Right forelimb (tissue), 1 donor: Measurements from ENCODE around the gene TLE6.
"Not testable (repeated sequence)": the region's sequence is repeated elsewhere in the genome, so short reads cannot be mapped to it uniquely, and the experiment has no call there.

Experiments
- DNase-seq: peaks from one replicate; pipeline ENCODE4 v3.0.0-alpha.2; 2018

The TLE6 gene

DNA sequence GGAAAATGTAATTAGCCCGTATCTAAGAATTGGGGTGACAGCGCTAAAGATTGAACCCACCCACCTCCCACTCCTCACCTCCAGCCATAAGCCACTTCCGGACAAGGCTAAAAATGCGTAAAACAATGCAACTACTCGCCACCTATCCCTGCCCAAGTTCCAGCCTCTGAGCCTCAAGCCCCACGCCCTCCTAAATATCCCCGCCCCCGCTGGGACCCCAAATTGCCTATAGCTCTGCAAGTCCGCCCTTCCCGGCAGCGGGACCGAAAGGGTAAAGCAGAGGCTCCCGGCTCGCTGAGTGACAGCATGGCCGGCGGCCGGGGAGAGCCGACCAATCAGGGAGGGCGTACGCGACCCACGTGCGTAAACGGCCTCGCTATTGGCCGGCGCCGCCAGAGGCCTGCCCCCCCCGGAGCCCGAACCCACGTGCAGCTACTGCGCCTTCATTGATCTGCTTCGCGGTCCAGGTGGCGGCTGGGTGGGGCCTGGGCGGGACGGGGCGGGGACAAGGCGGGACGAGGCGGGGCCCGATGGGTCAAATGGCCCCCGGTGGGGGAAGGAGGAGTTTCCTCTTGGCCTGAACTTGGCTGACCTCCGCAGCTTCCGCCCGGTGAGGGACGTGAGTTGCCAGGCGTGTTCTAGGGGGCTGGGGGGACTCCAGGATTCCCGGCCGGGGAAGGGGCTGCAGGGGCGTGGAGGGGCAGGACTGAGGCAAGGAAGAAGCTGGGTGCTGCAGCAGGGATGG is at the start of gene TLE6:
TSS of gene TLE6 (plus strand) at position 564 of the 745 bp plus-strand sequence. CDS start 670 bp downstream, outside the sequence.
- peak; percentile 97 for DNase-seq

DNA sequence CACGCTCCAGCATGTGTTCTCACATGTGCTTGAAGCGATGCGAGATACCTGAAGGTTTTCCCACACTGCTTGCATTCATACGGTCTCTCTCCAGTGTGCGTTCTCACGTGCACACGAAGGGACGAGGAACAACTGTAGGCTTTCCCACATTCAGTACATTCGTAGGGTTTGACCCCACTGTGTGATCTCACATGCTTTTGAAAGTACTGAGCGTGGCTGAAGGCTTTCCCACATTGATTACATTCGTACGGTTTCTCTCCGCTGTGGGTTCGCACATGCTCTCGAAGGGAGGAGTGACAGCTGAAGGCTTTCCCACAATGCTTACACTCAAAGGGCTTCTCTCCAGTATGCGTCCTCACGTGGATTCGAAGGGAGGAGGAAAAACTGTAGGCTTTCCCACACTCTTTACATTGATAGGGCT is 43.9 kb upstream of the TLE6 start:
- DNase-seq, result no peak

GRCh38 chr19:2935863-2936262 is 41.5 kb upstream of the TLE6 start:
- DNase-seq, result not testable (repeated sequence)

GRCh38 chr19:2942928-2943640 is 34.3 kb upstream of the TLE6 start:
- no peak for DNase-seq

GRCh38 chr19:2944403-2944774 is 33.0 kb upstream of the TLE6 start:
- no peak for DNase-seq

DNA sequence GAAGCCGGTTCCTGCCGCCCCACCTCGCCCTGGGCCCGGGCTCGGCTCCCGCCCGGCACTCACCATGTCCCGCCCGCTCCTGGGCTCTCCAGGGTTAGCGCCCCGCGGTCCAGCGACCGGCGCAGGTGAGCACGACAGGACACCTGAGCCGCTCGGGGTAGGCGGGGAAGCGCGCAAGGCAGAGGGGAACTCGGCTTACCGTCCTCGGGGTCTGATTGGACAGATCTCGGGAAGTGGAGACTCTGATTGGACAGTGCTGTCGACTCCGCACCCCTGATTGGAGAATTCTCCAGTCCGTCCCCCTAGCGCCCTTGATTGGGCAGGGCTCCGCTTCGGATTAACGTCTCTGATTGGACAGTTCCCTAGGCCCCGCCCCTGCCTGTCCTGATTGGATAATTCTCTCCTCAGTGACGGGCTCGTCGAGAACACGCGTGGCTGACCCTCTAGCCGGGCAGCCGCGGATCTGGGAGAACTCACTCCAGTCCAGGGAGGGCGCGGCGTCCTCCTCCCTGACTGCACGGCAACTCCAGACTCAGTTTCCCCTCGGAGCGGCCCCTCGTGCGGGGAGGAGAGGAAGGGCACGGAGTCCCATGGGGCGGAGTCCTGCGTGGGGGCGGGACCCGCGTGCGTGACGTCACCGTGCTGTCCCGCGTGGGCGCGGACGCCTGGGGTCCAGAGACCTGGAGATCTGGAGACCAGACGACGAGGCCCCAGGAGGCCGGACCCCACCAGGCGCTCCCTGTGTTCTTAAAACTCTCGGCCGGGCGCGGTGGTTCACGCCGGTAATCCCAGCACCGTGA is 32.4 kb upstream of the TLE6 start, which contains the start of gene ZNF77:
TSS of gene ZNF77 (minus strand) at position 197 of the 800 bp plus-strand sequence. CDS start at position 66, 131 bp downstream.
- peak; percentile 99 for DNase-seq

DNA sequence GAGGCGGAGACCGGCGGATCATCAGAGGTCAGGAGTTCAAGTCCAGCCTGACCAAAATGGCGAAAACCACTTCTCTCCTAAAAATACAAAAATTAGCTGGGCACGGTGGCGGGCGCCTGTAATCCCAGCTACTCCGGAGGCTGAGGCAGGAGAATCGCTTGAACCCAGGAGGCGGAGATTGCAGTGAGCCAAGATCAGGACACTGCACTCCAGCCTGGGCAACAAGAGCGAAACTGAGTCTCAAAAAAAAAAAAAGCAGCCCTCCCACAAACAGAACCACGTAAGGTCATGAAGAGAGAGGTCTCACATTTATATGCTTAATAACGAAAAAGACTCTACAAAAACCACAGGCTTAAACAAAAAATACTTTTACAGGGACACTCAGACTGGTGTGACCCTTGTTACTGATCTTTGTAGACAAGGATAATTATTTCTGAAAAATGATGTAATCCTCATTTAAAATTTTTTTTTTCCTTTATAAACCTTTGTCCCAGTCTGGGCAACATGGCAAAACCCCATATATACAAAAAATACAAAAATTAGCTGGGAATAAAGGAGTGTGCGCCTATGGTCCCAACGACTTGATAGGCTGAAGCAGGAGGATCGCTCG is 31.7 kb upstream of the TLE6 start:
- DNase-seq, result no peak

GRCh38 chr19:2949939-2950285 is 27.5 kb upstream of the TLE6 start:
- no peak for DNase-seq

DNA sequence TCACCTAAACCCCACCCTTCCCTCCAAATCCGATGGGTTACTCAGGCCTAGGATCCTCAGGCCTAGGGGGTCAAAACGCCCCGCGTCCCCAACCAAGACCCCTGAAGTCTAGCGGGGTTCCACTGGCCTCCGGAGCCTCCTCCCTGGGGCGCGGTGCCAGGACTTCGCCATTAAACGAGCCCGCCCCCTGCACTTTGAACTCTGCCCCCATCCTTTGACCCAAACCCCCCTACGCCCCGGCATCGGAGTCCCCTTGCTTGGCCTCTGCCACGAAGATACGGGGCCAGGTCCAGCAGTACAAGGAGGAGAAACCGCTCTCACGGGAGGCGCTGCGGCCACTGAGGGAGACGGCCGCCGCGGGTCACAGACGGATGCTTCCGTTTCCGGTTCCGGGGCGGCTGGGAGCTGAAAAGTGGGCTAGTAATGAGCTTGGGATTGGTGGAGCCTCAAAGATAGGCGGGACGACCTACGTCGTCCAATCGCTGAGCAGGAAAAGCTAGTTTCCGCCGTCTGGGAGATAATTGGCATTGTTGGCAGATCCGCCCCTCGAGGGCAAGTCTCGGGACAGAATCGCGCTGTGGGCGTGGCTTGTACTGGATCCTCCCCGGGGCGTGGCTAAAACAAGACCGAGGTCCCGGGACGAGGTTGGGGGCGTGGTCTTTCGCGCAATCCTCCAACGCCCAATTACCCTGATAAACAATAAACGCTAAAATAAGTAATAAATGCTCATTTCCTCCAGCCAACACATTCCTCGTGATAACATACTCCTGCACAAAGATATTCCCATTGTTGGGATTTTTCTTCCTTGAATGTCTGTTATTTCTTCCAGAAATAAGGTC is 26.9 kb upstream of the TLE6 start:
- DNase-seq, result peak; percentile 100

- no peak for DNase-seq
Measured at GRCh38 chr19:2952953-2953481, 24.3 kb upstream of the TLE6 start.

GRCh38 chr19:2957160-2957559 is 20.2 kb upstream of the TLE6 start:
- no peak for DNase-seq

- DNase-seq, result no peak
Measured at GRCh38 chr19:2960120-2960519, 17.2 kb upstream of the TLE6 start.

DNA sequence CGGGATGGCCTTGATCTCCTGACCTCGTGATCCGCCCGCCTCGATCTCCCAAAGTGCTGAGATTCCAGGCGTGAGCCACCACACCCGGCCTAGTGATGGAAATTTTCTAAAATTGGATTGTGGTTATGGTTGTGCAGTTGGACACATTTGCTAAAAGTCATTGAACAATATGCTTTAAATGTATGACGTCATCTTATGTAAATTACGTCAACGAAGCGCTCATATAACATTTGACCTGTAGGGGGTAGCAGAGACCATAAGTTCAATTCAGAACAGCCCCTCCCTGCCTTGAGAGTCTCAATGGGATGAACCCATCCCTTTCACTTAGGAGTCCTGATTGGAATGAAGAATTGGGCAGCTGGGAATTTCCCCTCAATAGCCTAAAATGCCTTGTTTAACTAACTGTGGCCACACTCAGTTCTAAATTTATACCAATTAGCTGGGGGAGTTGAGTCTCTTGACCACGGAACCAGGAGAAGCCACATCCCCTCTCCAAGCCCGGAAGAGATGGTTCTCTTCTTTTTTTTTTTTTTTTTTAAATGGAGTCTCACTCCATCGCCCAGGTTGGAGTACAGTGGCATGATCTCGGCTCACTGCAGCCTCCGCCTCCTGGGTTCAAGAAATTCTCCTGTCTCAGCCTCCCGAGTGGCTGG is 15.2 kb upstream of the TLE6 start:
- no peak for DNase-seq

DNA sequence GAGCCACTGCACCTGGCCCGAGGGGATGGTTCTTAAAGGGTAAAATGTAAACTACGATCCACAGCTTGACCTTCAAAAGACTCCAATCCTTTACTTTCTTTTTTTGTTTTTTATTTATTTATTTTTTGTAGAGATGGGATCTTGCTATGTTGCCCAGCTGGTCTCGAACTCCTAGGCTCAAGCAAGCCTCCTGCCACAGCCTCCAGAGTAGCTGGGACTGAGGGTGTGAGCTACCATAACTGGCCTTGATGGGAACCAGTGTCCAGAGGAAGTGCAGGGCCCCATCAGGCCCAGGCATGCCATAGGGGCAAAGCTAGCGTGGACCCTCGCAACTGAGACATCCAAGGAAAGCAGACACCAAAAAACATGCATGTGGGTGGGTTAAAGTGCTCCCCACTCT is 14.2 kb upstream of the TLE6 start:
- no peak for DNase-seq

DNA sequence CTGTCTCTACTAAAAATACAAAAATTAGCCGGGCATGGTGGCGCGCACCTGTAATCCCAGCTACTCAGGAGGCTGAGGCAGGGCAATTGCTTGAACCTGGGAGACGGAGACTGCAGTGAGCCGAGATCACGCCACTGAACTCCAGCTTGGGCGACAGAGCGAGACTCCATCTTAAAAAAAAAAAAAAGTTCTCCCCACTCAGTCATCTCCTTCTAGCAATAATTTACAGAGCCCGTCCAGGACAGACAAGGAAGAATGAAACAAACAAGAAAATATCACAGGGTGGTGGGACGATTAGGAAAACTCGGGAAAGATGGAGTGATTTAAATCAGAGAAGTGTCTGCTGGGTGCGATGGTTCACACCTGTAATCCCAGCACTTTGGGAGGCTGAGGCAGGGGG is 13.7 kb upstream of the TLE6 start:
- DNase-seq, result not testable (repeated sequence)

GRCh38 chr19:2964874-2965273 is 12.5 kb upstream of the TLE6 start:
- DNase-seq, result no peak

DNA sequence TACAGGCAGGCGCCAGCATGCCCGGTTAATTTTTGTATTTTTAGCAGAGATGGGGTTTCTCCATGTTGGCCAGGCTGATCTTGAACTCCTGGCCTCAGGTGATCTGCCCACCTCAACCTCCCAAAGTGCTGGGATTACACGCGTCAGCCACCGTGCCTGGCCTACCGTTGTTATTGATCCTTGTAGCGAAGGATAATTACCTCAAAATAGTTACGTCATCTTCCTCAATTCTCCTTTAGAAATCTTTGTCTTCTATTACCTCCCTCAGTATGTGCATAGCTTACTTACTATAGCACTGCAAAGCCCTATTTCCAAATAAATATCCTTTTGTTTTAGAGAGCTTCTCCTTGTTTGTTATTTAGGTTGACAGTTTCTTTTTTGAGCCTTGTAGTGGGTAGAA is 9.4 kb upstream of the TLE6 start:
- no peak for DNase-seq

- peak; percentile 69 for DNase-seq
Measured at GRCh38 chr19:2969104-2969504, 8.3 kb upstream of the TLE6 start.

- no peak for DNase-seq
Measured at GRCh38 chr19:2970201-2970835, 7.0 kb upstream of the TLE6 start.

GRCh38 chr19:2973229-2973628 is 4.1 kb upstream of the TLE6 start:
- DNase-seq, result no peak
